HepG2 (cell line): ENCODE measurements around the gene SLC2A10. TPM values are rescaled to one million over a fixed set of nuclear protein-coding genes. Genes with fewer than 3 reads are reported as not detected.

Experiments
- AFF4 ChIP-seq: sonication (generic); formaldehyde crosslinking; IDR thresholded peaks from 2 replicates; pipeline ENCODE4 v1.4.0; 2020; ENCODE audit warnings: missing genetic modification reagents
- CHD2 ChIP-seq: IDR thresholded peaks from 2 replicates; pipeline ENCODE4 v1.6.1; 2011; ENCODE audit warnings: low read depth, low read length, improper control_type of control experiment
- E2F5 ChIP-seq: sonication (generic); formaldehyde crosslinking; conservative IDR thresholded peaks from 2 replicates; pipeline ENCODE4 v1.4.0; 2020; ENCODE audit warnings: missing genetic modification reagents
- FOSL1 ChIP-seq: sonication (generic); formaldehyde crosslinking; IDR thresholded peaks from 2 replicates; pipeline ENCODE4 v1.9.0; 2021; ENCODE audit warnings: missing genetic modification reagents, borderline replicate concordance
- HBP1 ChIP-seq: IDR thresholded peaks from 2 replicates; pipeline ENCODE4 v1.6.1; 2016; ENCODE audit warnings: low read depth, control low read depth
- HMG20A ChIP-seq: IDR thresholded peaks from 2 replicates; pipeline ENCODE4 v1.6.1; 2016; ENCODE audit warnings: borderline replicate concordance
- MLLT10 ChIP-seq: sonication (generic); formaldehyde crosslinking; IDR thresholded peaks from 2 replicates; pipeline ENCODE4 v1.4.0; 2020; ENCODE audit warnings: missing genetic modification reagents
- NKX3-1 ChIP-seq: sonication (generic); formaldehyde crosslinking; IDR thresholded peaks from 2 replicates; pipeline ENCODE4 v1.5.0; 2020; ENCODE audit warnings: missing genetic modification reagents
- SMYD3 ChIP-seq: sonication (generic); formaldehyde crosslinking; IDR thresholded peaks from 2 replicates; pipeline ENCODE4 v1.8.1; 2023; ENCODE audit warnings: mild to moderate bottlenecking, missing genetic modification reagents
- STAG1 ChIP-seq: sonication (generic); formaldehyde crosslinking; IDR thresholded peaks from 2 replicates; pipeline ENCODE4 v1.4.0; 2020; ENCODE audit warnings: missing genetic modification reagents
- THAP11 ChIP-seq: IDR thresholded peaks from 2 replicates; pipeline ENCODE4 v1.6.1; 2016; ENCODE audit warnings: missing biosample characterization, missing genetic modification reagents
- ZFP37 ChIP-seq: sonication (generic); formaldehyde crosslinking; IDR thresholded peaks from 2 replicates; pipeline ENCODE4 v1.4.0; 2020; ENCODE audit warnings: missing genetic modification reagents, borderline replicate concordance
- ZNF362 ChIP-seq: sonication (generic); formaldehyde crosslinking; IDR thresholded peaks from 2 replicates; pipeline ENCODE4 v1.4.0; 2020; ENCODE audit warnings: missing genetic modification reagents, mild to moderate bottlenecking, borderline replicate concordance
- ZNF557 ChIP-seq: sonication (generic); formaldehyde crosslinking; IDR thresholded peaks from 2 replicates; pipeline ENCODE4 v1.4.0; 2020; ENCODE audit warnings: missing genetic modification reagents
- ZNF589 ChIP-seq: sonication (generic); formaldehyde crosslinking; conservative IDR thresholded peaks from 2 replicates; pipeline ENCODE4 v1.8.0; 2022; ENCODE audit warnings: mild to moderate bottlenecking, moderate library complexity, missing genetic modification reagents
- ZNF614 ChIP-seq: IDR thresholded peaks from 2 replicates; pipeline ENCODE4 v1.6.1; 2018; ENCODE audit warnings: missing biosample characterization, missing genetic modification reagents, inconsistent platforms, borderline replicate concordance
- ZNF737 ChIP-seq: sonication (generic); formaldehyde crosslinking; IDR thresholded peaks from 2 replicates; pipeline ENCODE4 v1.5.0; 2020; ENCODE audit warnings: missing genetic modification reagents, mild to moderate bottlenecking, borderline replicate concordance
- ZNF780A ChIP-seq: sonication (generic); formaldehyde crosslinking; IDR thresholded peaks from 2 replicates; pipeline ENCODE4 v1.8.0; 2022; ENCODE audit warnings: mild to moderate bottlenecking, missing genetic modification reagents, moderate library complexity
- ZSCAN25 ChIP-seq: sonication (generic); formaldehyde crosslinking; IDR thresholded peaks from 2 replicates; pipeline ENCODE4 v1.8.0; 2022; ENCODE audit warnings: mild to moderate bottlenecking, missing genetic modification reagents
- polyA plus RNA-seq, 8 experiments: library from polyadenylated mRNA; depleted of rRNA in 3 of 8; stranded (reverse) in 7 of 8; unstranded in 1 of 8; fragments of >200 nt; fragmentation: Illumina TruSeq in 4 of 8; extraction: Trizol in 4 of 8; gene quantifications; 2 replicates each; pipeline versions ENCODE4 v1.2.1 to v1.2.3, GENCODE V29; 2011 to 2016; ENCODE audit warnings: low read depth in 4 of 8, missing spikeins in 1 of 8, mixed read lengths in 1 of 8; ENCODE audit not compliant: insufficient read depth in 1 of 8
- total RNA-seq, 5 experiments: library from RNA; depleted of rRNA; stranded (reverse); fragments of >200 nt; fragmentation: Illumina TruSeq; extraction: Trizol; gene quantifications; 2 replicates each; pipeline ENCODE4 v1.2.3, GENCODE V29; 2016; ENCODE audit warnings: low read depth in 1 of 5

Gene SLC2A10
- total and polyA plus RNA-seq, 2 of the 13 experiments (the other 11 are each of a cell fraction or from before 2014, with no cell fraction given): 16.0 to 18.4 TPM

- TF ChIP-seq ZNF589 (CRISPR knock-in tag) (no peak), ZFP37 (CRISPR knock-in tag) (0 out of 2 replicates have a peak, but pooled peaks have one; percentile 21), HBP1 (CRISPR knock-in tag) (peak; percentile 80; the same call in 1 of the 2 replicates), ZNF362 (no peak), ZNF737 (CRISPR knock-in tag) (no peak), E2F5 (no peak), ZNF780A (CRISPR knock-in tag) (no peak), NKX3-1 (CRISPR knock-in tag) (no peak), CHD2 (no peak), MLLT10 (CRISPR knock-in tag) (no peak), FOSL1 (CRISPR knock-in tag) (no peak), AFF4 (peak; percentile 38; the same call in 1 of the 2 replicates), THAP11 (CRISPR knock-in tag) (peak; percentile 50), ZNF614 (0 out of 2 replicates have a peak, but pooled peaks have one; percentile 26), SMYD3 (CRISPR knock-in tag) (0 out of 2 replicates have a peak, but pooled peaks have one; percentile 48), ZSCAN25 (no peak), STAG1 (CRISPR knock-in tag) (peak; percentile 97), ZNF557 (CRISPR knock-in tag) (0 out of 2 replicates have a peak, but pooled peaks have one; percentile 29), HMG20A (CRISPR knock-in tag) (no peak)
Measured at GRCh38 chr20:46681032-46681854, 28.2 kb upstream of the SLC2A10 start (continued).
